ENCODE measurements around the gene PCDHB15. TPM values are rescaled to one million over a fixed set of nuclear protein-coding genes. Genes with fewer than 3 reads are reported as not detected.

PCDHB15 gene
- total and polyA plus RNA-seq, 8 donors, result 1.7 to 2.8 (median 2.4) TPM

- no peaks in the 10 kb centered on the region for H3K4me1 ChIP-seq
- FAIRE-seq, result no peak
- H3K27ac ChIP-seq, result no peak overlapping the region
- H3K27me3 ChIP-seq, result no peaks in the 10 kb centered on the region
- no peak for DNase-seq
- peaks cover 0 to 18% (median 8%) of the 10 kb centered on the region in 4 donors for H3K9me3 ChIP-seq
- TF ChIP-seq, protein P1, sequence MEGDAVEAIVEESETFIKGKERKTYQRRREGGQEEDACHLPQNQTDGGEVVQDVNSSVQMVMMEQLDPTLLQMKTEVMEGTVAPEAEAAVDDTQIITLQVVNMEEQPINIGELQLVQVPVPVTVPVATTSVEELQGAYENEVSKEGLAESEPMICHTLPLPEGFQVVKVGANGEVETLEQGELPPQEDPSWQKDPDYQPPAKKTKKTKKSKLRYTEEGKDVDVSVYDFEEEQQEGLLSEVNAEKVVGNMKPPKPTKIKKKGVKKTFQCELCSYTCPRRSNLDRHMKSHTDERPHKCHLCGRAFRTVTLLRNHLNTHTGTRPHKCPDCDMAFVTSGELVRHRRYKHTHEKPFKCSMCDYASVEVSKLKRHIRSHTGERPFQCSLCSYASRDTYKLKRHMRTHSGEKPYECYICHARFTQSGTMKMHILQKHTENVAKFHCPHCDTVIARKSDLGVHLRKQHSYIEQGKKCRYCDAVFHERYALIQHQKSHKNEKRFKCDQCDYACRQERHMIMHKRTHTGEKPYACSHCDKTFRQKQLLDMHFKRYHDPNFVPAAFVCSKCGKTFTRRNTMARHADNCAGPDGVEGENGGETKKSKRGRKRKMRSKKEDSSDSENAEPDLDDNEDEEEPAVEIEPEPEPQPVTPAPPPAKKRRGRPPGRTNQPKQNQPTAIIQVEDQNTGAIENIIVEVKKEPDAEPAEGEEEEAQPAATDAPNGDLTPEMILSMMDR (IDR thresholded peaks at IDR 0.05), result no peak
- no peak for ATAC-seq
- no peaks in the 10 kb centered on the region for H3K36me3 ChIP-seq
- WGBS, 2 donors, result 70 to 76% methylated on average over 5 of the region's 5 CpGs
- intact Hi-C loops (cut with DNase I), result no loop called here
- H3K4me3 ChIP-seq, result no peak overlapping the region
Observed at GRCh38 chr5:141260458-141261237, 15.5 kb downstream of the PCDHB15 start.

DNA sequence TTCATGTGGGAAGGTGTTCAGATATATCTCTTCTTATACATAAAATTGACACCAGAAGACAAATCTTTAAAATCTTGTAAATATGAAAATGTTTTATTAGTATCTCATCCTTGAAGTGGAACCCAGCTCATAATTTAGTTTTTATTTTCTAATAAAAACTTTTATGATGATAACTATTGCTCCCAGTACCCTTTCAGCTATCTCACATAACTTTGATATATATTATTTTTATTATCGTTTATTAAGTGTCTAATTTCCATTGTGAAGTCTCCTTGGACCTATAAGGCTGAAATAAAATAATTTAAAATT is 16.0 kb downstream of the PCDHB15 start:
- H3K4me3 ChIP-seq, result no peak overlapping the region
- no peaks in the 10 kb centered on the region for H3K4me1 ChIP-seq
- no peaks in the 10 kb centered on the region for H3K27me3 ChIP-seq
- no peaks in the 10 kb centered on the region for H3K36me3 ChIP-seq
- DNase-seq (no peak), ATAC-seq (no peak), FAIRE-seq (no peak)
- H3K9me3 ChIP-seq, result peaks cover 0 to 24% (median 8%) of the 10 kb centered on the region in 4 donors
- 72 to 77% methylated on average over 1 of the region's 1 CpG for WGBS, 2 donors
- no peak overlapping the region for H3K27ac ChIP-seq
- TF ChIP-seq, protein P1 (IDR thresholded peaks at IDR 0.05), result no peak
- intact Hi-C loops (cut with DNase I), result no loop called here

- H3K9me3 ChIP-seq, result peaks cover 0 to 19% (median 0%) of the 10 kb centered on the region in 4 donors
- FAIRE-seq (no peak), DNase-seq (no peak), ATAC-seq (no peak)
- no peaks in the 10 kb centered on the region for H3K27me3 ChIP-seq
- H3K4me3 ChIP-seq, result no peak overlapping the region
- intact Hi-C loops (cut with DNase I), result no loop called here
- no peak overlapping the region for H3K27ac ChIP-seq
- TF ChIP-seq, protein P1 (IDR thresholded peaks at IDR 0.05), result no peak
- H3K4me1 ChIP-seq, result no peaks in the 10 kb centered on the region
- WGBS, 2 donors, result 94 to 96% methylated on average over 4 of the region's 4 CpGs
- H3K36me3 ChIP-seq, result no peaks in the 10 kb centered on the region
Observed at GRCh38 chr5:141269195-141269594, 24.0 kb downstream of the PCDHB15 start.

GRCh38 chr5:141272906-141273305 is 27.7 kb downstream of the PCDHB15 start:
- Histone ChIP-seq H3K27ac (no peak overlapping the region), H3K36me3 (no peaks in the 10 kb centered on the region), H3K4me1 (no peaks in the 10 kb centered on the region), H3K4me3 (no peak overlapping the region), H3K27me3 (no peaks in the 10 kb centered on the region), H3K9me3 (peaks cover 0 to 8% (median 0%) of the 10 kb centered on the region in 4 donors)
- DNase-seq (no peak), FAIRE-seq (no peak), ATAC-seq (no peak)
- intact Hi-C loops (cut with DNase I), result no loop called here
- 59 to 63% methylated on average over 3 of the region's 3 CpGs for WGBS, 2 donors
- TF ChIP-seq, protein P1 (IDR thresholded peaks at IDR 0.05), result no peak

DNA sequence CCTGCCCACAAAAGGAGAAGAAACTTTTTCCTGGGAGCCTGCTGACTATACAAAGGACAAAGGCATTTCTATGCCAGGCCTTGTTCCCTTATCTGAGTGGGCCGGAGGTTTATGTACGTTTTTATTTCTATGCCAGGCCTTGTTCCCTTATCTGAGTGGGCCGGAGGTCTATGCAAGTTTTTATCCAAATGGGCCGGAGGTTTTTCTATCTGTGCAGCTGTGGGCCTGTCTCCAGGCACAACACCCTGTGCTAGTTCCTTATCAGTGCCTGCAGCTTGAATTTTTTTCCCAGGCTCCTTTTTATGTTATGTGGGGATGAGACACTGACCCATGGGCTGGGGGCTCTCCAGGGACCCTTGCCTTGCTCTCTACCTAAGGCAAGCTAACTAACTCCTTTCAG is 53.2 kb downstream of the PCDHB15 start:
- 35 to 43% methylated on average over 4 of the region's 4 CpGs for WGBS, 2 donors
- H3K27me3 ChIP-seq, result no peaks in the 10 kb centered on the region
- intact Hi-C loops (cut with DNase I), result no loop called here
- H3K9me3 ChIP-seq, result no peaks in the 10 kb centered on the region
- no peak overlapping the region for H3K4me3 ChIP-seq
- DNase-seq (no peak), FAIRE-seq (no peak), ATAC-seq (peak in 1 of 4 donors; percentile 46)
- no peaks in the 10 kb centered on the region for H3K4me1 ChIP-seq
- TF ChIP-seq, protein P1 (IDR thresholded peaks at IDR 0.05), result no peak
- H3K27ac ChIP-seq, result no peak overlapping the region
- H3K36me3 ChIP-seq, result no peaks in the 10 kb centered on the region

Data from pancreas (tissue), 10 donors.